GM11168 (cell line): ENCODE measurements around the gene FXYD7.
"Not testable (repeated sequence)": the region's sequence is repeated elsewhere in the genome, so short reads cannot be mapped to it uniquely, and the experiment has no call there.

Source experiments
- in situ Hi-C: fragments of 300-500 bp; cut with MboI; formaldehyde crosslinking; loops from one replicate; pipeline ENCODE4 v1.12.0; 2022; ENCODE audit warnings: low sequenced_read_pairs; ENCODE audit not compliant: unreplicated experiment

The FXYD7 gene, protein sequence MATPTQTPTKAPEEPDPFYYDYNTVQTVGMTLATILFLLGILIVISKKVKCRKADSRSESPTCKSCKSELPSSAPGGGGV

DNA sequence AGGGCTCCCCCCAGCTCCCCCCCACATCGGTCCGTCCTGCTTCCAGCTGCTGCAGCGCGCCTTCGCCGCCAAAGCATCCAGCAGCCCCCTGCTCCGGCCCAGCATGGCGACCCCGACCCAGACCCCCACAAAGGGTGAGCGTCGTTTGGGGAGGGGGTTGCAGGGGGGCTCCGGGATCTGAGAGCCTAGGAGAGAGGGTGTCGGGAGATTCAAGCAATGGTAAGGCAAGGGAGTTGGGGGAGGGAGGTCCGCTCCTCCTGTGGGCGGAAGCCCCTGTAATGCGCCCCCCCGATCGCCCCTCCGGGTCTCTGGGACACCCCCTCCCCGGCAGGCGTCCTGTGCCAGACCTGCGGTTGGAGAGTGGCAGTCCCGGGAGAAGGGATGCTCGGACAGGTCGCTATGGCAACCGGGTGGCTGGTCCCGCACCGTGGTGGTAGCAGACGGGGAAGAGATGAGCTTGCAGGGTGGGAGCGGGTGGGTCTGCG is at the start of gene FXYD7:
TSS of gene FXYD7 (plus strand) at position 25 of the 485 bp plus-strand sequence. CDS start at position 104, 79 bp downstream.
- in situ Hi-C loops, result no loop called here

DNA sequence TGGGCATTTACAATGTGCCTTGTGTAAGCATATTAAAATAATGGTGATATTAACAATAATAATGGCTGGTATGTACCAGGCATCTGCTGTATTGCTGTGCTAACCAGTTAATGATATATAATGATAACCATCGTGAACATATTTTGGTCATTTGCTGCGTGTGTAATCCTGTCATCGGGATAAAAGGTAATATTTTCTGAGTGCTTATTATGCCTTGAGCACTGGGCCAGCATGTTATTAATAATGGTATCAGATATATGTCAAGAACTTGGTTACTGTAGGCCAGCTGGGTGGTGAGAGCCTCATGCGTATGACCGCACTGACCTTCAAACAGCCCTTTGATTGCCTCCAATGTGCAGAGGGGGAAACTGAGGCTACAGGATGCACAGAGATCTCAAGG is 49.6 kb upstream of the FXYD7 start:
- in situ Hi-C loops, result no loop called here

DNA sequence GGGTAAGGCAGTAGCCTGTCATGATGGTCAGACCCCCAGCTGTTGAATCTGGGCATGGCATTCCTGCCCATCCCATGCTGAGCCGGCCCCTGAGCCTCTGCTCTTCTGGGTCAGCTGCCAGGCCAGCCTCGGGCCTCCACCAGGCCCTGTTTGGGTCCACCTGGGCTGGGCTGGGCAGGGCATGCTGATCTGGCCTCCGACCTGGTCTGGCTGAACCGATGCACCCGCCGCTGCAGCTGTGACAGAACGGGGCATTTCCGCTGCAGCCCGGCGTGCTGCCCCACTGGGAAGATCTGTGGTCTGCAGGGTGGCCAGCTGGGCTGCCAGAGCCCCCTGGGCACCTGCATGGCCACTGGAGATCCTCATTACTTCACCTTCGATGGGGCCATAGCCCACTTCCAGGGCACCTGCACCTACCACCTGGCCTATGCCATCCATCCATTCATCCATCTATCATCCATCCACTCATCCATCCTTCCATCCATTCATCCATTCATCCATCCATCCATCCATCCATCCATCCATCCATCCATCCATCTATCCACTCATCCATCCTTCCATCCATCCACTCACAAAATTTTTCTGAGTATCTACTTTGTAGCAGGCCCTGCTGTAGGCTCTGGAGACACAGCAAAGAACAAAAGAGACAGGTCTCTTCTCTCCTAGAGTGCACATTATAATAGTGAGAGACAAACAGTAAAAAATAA is 49.0 kb upstream of the FXYD7 start:
- in situ Hi-C loops, result no loop called here

DNA sequence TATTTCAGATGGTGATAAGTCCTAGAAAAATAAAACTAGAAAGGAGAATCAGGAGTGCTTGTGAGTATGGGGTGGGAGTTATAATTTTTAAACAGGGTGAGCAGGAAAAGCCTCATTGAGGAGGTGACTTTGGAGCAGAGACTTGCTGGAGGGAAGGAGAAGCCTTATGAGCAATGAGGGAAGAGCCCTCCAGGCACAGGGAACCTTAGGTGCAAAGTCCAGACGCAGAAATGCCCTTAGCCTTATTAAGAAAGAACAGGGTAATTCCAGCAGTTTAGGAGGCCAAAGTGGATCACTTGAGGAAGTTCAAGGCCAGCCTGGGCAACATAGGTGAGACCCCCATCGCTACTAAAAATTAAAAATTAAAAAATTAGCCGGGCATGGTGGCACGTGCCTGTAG is 48.4 kb upstream of the FXYD7 start:
- in situ Hi-C loops, result no loop called here

DNA sequence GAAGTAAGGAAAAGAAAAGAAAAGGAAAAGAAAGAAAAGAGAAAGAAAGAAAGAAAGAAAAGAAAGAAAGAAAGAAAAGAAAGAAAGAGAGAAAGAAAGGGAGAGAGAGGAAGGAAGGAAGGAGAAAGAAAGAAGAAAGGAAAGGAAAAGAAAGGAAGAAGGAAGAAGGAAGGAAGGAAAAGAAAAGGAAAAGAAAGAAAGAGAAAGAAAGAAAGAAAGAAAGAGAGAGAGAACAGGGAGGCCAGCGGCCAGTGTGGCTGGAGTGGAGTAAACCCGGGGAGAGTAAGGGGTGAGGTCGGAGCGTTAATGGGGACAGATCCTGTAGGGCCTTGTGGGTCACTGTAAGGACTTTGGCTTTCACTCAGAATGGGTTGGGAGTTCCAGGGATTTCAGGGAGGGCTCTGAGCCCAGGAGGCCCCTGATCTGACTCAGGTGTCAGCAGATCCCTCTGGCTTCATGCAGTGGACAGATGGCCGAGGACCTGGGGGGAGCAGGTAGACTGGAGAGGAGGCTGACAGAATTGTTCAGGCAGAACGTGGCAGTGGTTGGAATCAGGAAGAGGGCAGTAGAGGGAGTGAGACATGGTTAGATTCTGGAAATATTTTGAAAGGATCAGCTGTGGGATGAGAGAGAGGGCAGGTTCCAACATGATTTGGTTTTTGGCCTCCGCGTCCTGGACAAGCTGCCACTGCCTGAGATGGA is 47.2 kb upstream of the FXYD7 start:
- in situ Hi-C loops, result no loop called here

DNA sequence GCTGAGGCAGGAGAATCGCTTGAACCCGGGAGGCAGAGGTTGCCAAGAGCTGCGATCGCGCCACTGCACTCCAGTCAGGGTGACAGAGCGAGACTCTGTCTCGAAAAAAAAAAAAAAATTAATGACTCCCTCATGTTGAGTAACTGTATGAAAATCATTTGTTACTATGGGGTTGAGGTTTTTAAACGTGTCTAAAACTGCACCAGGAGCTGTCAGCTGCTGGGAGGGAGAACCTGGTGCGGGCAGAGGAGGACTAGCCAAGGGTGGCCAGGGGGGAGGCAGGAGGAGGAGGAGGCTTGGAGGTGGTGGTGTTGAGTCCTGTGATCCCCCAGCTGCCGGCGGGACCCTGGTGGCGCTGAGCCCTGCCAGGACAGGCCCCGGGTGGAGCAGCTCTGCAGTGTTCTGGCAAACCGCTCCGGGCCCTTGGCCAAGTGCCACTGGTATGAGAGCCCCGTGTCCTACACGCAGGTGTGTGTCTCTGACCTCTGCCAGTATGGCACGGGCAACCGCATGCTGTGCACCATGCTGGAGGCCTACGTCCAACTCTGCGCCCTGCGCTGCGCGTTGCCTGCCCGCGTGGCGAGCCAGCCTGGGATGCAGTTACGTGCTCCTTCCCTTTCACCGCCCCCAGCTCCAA is 44.5 kb upstream of the FXYD7 start:
- in situ Hi-C loops, result no loop called here

DNA sequence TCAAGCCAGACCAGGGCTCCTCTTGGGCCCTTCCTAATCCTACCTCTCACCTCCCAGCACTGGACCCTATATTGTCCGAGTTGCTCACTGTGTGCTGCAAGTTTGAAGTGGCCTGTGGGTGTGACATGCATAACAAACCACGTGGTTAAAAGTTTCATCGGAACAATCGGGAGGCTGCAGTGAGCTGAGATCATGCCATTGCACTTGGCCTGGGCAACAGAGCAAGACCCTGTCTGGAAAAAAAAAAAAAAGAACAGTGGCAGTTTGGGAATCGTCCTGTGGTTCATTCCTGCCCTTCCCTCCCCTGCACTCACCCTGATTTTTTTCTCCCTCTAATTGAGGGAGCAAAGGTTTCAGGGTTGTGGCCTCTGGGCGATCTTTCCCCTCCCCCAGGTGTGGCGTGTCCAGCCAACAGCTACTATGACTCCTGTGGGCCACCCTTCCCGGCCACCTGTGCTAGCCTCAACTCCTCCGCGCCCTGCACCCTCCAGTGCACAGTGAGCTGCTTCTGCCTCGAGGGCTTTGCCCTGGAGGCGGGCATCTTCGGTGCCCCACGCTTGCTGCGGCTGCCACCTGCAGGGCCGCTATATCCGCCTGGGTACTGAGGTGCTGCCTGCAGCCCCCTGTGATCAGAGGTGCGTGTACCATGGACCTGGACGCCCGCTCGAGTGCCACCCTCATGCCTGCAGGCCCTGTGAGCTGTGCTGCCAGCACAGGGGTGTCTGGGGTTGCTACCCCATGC is 43.7 kb upstream of the FXYD7 start:
- in situ Hi-C loops, result no loop called here

DNA sequence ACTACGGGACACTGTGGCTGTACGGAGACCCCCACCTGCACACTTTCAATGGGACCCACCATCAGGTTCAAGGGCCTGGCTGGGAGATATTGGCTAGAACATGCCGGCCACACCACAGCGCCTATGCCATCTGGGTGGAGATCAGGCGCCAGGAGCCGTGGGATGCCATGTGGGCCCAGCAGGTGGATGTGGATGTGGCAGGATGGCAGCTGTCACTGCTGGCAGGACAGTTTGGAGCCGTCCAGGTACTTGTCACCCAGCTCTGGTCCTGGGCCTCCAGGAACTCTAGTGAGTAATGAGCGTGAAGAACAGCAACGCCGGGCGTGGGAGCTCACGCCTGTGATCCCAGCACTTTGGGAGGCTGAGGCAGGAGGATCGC is 43.2 kb upstream of the FXYD7 start:
- in situ Hi-C loops, result no loop called here

DNA sequence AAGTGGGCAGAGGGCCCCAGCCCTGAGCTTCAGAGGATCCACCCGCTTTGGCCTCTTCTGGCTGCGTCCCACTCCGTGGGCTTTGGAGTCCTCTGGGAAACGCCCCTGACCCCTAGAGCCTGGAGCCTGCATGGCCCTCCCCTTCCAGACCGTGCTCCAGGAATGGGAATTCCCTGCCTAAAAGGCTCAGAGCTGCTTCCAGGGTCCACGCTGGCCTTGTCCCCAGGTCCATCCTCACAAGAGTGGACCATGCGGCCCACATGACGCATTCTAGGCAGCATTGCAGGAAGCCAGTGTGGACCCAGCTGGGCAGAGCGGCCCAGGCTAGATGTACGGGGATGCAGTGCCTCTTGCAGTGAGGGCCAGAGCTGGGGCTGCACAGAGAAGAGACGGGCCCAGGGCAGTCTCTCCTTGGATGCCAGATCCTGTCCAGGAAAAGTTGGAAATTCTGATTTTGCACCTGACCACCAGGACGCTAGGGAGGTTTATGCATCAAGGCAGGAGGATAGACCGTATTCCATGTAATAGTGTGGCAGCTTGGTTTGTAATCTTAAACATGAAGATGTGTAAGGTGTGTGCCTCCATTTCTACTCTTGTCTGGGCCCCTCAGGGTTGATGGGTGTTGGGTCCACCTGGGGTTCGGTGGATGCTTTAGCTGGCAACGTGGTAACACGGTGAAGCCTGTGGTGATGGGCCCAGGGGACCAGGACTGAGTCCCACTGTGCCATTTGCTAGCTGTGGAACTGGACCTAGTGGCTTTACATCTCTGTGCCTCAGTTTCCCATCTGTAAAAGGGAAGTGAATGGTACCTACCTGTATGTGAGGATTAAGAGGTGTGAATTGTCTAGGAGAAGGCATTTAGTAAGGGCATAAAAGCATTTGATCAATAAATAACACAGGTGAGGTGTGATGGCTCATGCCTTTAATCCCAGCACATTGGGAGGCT is 42.2 kb upstream of the FXYD7 start:
- in situ Hi-C loops, result no loop called here

DNA sequence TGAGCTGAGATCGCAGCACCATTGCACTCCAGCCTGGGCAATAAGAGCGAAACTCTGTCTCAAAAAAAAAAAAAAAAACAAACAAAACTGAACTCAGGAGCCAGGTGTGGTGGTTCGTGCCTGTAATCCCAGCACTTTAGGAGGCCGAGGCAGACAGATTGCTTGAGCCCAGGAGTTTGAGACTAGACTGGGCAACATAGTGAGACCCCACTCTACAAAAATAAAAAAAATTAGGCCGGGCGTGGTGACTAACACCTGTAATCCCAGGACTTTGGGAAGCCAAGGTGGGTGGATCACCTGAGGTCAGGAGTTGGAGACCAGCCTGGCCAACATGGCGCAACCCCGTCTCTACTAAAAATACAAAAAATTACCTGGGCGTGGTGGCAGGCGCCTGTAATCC is 41.1 kb upstream of the FXYD7 start:
- in situ Hi-C loops, result not testable (repeated sequence)

DNA sequence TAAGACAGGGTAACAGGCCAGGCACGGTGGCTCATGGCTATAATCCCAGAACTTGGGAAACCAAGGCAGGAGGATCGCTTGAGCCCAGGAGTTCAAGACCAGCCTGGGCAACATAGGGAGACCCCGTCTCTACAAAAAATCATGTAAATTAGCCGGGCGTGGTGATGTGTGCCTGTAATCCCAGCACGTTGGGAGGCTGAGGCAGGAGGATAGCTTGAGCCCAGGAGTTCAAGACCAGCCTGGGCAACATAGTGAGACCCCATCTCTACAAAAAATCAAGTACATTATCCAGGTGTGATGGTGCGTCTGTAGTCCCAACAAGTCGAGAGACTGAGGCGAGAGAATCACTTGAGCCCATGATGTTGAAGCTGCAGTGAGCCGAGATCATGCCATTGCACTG is 39.4 kb upstream of the FXYD7 start:
- in situ Hi-C loops, result not testable (repeated sequence)

DNA sequence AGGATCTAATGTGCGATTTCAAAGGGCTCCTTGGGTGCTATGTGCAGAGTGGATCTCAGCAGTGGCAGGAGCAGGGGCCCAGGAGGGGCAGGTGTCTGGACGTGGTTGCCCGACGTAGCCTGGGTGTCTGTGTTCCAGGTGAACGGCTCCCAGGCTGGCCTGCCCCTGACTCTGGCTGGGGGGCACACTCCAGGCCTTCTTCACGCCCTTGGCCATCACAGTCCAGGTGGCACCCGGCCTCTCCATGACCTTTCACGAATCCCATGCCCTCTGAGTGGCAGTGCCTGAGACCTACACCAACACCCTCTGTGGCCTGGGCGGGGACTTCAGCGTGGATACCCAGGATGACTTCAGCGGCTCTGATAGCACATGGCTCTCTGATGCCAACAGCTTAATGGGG is 38.7 kb upstream of the FXYD7 start:
- in situ Hi-C loops, result no loop called here

DNA sequence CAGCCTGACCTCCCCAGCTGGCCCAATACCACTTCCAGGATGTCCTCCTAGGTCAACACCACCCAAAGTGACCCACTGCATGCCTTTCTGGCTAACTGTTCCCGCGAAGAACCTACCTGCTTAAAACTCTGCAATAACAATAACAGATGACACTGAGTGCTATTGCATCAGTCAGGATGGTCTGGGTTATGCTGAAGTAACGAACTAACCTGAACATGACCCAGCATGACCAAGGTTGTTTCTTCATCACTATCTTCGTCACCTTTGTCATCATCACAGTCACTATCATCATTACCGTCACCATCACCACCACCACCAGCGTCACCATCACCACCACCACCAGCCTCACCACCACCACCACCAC is 38.0 kb upstream of the FXYD7 start:
- in situ Hi-C loops, result no loop called here

DNA sequence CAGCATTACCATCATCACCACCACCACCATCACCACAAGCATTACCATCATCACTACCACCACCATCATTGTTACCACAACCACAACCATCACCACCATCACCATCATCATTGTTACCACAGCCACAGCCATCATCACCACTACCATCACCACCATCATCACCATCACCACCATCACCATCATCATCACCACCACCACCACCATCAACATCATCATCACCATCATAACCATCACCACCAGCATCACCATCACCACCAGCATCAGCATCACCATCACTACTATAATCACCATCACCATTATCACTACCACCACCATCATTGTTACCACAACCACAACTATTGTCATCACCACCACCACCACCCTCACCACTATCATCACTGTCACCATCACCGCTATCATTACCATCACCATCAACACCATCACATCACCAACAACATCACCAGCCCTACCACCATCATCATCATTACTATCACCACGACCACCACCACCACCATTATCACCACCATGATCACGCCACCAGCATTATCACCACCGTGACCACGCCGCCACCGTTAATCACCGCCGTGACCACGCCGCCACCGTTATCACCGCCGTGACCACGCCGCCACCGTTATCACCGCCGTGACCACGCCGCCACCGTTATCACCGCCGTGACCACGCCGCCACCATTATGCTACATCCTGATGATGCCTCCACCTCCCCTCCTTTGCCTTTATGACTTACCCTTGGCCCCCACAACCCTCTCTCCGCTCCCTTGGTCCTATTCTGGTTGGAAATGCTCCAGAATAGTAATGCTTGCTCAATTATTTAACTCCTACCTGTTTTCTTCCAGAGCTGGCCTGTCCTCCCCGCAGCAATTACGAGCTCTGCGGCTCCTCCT is 37.4 kb upstream of the FXYD7 start:
- in situ Hi-C loops, result no loop called here

DNA sequence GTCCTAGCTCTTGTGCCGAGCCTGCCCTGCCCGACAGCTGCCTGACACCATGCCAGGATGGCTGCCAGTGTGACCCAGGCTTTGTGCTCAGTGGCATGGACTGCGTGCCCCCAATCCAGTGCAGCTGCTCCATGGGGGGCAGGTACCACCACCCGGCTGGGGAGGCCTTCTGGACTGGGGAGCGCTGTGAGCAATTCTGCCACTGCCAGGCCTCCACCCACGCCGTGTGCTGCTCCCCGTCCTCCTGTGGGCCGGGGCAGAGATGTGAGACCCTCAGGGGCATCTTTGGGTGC is 36.8 kb upstream of the FXYD7 start:
- in situ Hi-C loops, result no loop called here

DNA sequence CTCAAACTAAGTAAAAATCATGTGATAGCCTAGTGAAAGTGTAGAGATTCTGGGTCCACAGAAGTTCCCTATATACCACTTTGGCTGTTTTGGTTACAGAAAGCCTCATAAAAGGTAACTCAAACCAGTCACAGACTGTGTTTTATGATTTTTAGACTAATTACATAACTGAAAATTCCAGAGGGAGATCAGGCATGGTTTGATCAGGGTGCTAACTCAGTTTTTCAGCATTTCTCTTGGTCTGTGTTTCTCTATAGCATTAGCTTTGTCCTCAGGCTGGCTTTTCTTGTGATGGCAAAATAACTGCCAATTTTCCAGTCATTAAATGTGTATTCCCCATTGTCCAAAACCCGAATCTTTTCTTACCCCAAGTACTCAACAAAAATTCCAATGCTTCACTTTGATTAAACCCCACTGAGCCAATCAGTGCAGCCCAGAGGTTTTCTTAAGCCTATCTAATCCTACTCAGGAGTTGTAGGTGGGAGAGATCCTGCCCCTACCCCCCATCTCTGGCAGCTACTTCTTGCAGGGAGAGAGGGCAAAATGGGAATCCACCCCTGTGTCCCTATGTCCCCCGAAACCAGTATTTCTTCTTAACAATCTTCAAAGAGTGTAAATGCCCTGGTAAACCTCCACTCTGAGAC is 36.0 kb upstream of the FXYD7 start:
- in situ Hi-C loops, result no loop called here

DNA sequence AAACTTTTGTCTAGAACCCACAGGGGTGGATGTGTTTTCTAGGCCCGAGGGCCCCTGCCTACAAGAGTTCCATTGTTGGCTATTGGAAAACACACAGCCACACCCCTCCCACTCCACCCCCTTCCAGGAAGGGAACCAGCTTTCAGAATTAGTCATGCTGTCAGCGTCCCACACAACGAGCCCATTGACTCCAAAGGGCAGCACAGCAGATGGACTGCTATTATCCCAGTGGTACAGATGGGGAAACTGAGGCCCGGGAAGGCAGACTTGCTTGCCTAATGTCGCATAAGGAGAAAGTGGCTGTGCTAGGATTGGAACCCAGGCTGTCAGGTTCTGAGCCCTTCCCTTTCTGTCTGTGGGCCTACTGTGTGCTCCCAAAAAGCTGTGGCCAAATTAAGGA is 35.5 kb upstream of the FXYD7 start:
- in situ Hi-C loops, result no loop called here

DNA sequence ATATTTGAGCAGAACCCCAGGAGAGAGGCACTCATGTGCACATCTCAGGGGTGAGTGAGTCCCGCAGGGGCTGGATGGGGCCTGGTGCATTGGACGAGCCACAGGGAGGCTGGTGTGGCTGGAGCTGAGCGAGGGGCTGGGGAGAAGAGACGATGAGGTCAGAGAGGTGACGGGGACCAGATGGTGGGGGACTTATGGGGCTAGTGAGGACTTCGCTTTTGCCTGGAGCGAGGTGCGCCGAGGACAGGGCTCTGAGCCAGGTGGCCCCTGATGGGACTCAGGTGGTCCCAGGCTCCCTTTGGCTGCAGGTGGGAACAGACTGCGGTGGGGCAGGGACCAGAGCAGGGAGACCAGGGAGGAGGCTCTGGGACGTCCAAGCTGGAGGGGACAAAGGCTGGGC is 34.3 kb upstream of the FXYD7 start:
- in situ Hi-C loops, result no loop called here
